HepG2 (cell line): ENCODE data around the gene NUDT21. TPM values are rescaled to one million over a fixed set of nuclear protein-coding genes. Genes with fewer than 3 reads are reported as not detected.

ENCODE experiments used
- HDAC2 ChIP-seq: sonication (generic); formaldehyde crosslinking; IDR thresholded peaks from 2 replicates; pipeline ENCODE4 v1.4.0; 2020; ENCODE audit warnings: missing genetic modification reagents
- HNRNPUL1 ChIP-seq: fragments of 200-400 bp; formaldehyde crosslinking; IDR thresholded peaks from 2 replicates; pipeline ENCODE4 v1.6.1; 2017; ENCODE audit warnings: low read depth, mild to moderate bottlenecking, low read length, moderate library complexity
- ISX ChIP-seq: sonication (generic); formaldehyde crosslinking; conservative IDR thresholded peaks from 2 replicates; pipeline ENCODE4 v1.5.0; 2020; ENCODE audit warnings: missing genetic modification reagents
- JUNB ChIP-seq: sonication (generic); formaldehyde crosslinking; IDR thresholded peaks from 2 replicates; pipeline ENCODE4 v1.8.0; 2022; ENCODE audit warnings: missing genetic modification reagents, mild to moderate bottlenecking, borderline replicate concordance
- KDM3A ChIP-seq: IDR thresholded peaks from 2 replicates; pipeline ENCODE4 v1.6.1; 2018; ENCODE audit warnings: low read depth, missing compliant biosample characterization
- KLF6 ChIP-seq: IDR thresholded peaks from 2 replicates; pipeline ENCODE4 v1.8.0; 2016; ENCODE audit warnings: missing biosample characterization, missing genetic modification reagents
- LCORL ChIP-seq, 2 experiments: fragments of 450-650 bp in 1 of 2; sonication (generic) in 1 of 2; formaldehyde crosslinking in 1 of 2; IDR thresholded peaks; 2 replicates each; pipeline versions ENCODE4 v1.5.0 to v1.6.1; 2017 to 2020; ENCODE audit warnings: antibody characterized with exemption in 1 of 2, missing genetic modification reagents in 1 of 2
- MZF1 ChIP-seq: sonication (generic); formaldehyde crosslinking; IDR thresholded peaks from 2 replicates; pipeline ENCODE4 v1.8.1; 2023; ENCODE audit warnings: mild to moderate bottlenecking, missing genetic modification reagents, borderline replicate concordance
- RXRB ChIP-seq: IDR thresholded peaks from 2 replicates; pipeline ENCODE4 v1.6.1; 2016; ENCODE audit warnings: borderline replicate concordance, missing genetic modification reagents, missing compliant biosample characterization
- SP5 ChIP-seq: IDR thresholded peaks from 2 replicates; pipeline ENCODE4 v1.6.1; 2016; ENCODE audit warnings: low read depth, borderline replicate concordance
- SRSF1 ChIP-seq: fragments of 200-400 bp; formaldehyde crosslinking; optimal IDR thresholded peaks from 2 replicates; pipeline ENCODE3; 2017; ENCODE audit warnings: mild to moderate bottlenecking, low read depth, low read length, moderate library complexity
- TARDBP ChIP-seq: sonication (generic); formaldehyde crosslinking; IDR thresholded peaks from 2 replicates; pipeline ENCODE4 v1.8.0; 2022; ENCODE audit warnings: mild to moderate bottlenecking, missing genetic modification reagents
- ZMAT3 ChIP-seq: sonication (generic); formaldehyde crosslinking; conservative IDR thresholded peaks from 2 replicates; pipeline ENCODE4 v1.7.0; 2021; ENCODE audit warnings: missing genetic modification reagents
- ZNF451 ChIP-seq: sonication (generic); formaldehyde crosslinking; IDR thresholded peaks from 2 replicates; pipeline ENCODE4 v1.5.0; 2020; ENCODE audit warnings: mild to moderate bottlenecking, missing genetic modification reagents
- ZNF460 ChIP-seq: sonication (generic); formaldehyde crosslinking; IDR thresholded peaks from 2 replicates; pipeline ENCODE4 v1.5.1; 2020; ENCODE audit warnings: missing genetic modification reagents, mild to moderate bottlenecking, borderline replicate concordance
- ZNF605 ChIP-seq: sonication (generic); formaldehyde crosslinking; IDR thresholded peaks from 2 replicates; pipeline ENCODE4 v1.8.0; 2022; ENCODE audit warnings: mild to moderate bottlenecking, missing genetic modification reagents
- ZNF607 ChIP-seq: sonication (generic); formaldehyde crosslinking; IDR thresholded peaks from 2 replicates; pipeline ENCODE4 v1.5.1; 2020; ENCODE audit warnings: missing genetic modification reagents, mild to moderate bottlenecking, borderline replicate concordance
- ZNF615 ChIP-seq: sonication (generic); formaldehyde crosslinking; IDR thresholded peaks from 2 replicates; pipeline ENCODE4 v1.5.0; 2020; ENCODE audit warnings: mild to moderate bottlenecking, missing genetic modification reagents, borderline replicate concordance
- ZSCAN30 ChIP-seq: sonication (generic); formaldehyde crosslinking; IDR thresholded peaks from 2 replicates; pipeline ENCODE4 v1.5.0; 2020; ENCODE audit warnings: mild to moderate bottlenecking, missing genetic modification reagents
- polyA plus RNA-seq, 8 experiments: library from polyadenylated mRNA; depleted of rRNA in 3 of 8; stranded (reverse) in 7 of 8; unstranded in 1 of 8; fragments of >200 nt; fragmentation: Illumina TruSeq in 4 of 8; extraction: Trizol in 4 of 8; gene quantifications; 2 replicates each; pipeline versions ENCODE4 v1.2.1 to v1.2.3, GENCODE V29; 2011 to 2016; ENCODE audit warnings: low read depth in 4 of 8, missing spikeins in 1 of 8, mixed read lengths in 1 of 8; ENCODE audit not compliant: insufficient read depth in 1 of 8
- total RNA-seq, 5 experiments: library from RNA; depleted of rRNA; stranded (reverse); fragments of >200 nt; fragmentation: Illumina TruSeq; extraction: Trizol; gene quantifications; 2 replicates each; pipeline ENCODE4 v1.2.3, GENCODE V29; 2016; ENCODE audit warnings: low read depth in 1 of 5
- TF ChIP-seq, protein P1 (sequence below): sonication (generic); formaldehyde crosslinking; IDR thresholded peaks from 2 replicates; pipeline ENCODE4 v1.4.0; 2020; ENCODE audit warnings: mild to moderate bottlenecking, low read depth, missing genetic modification reagents
- TF ChIP-seq, protein P2 (sequence below): sonication (generic); formaldehyde crosslinking; IDR thresholded peaks from 2 replicates; pipeline ENCODE4 v1.5.1; 2020; ENCODE audit warnings: mild to moderate bottlenecking, moderate library complexity, missing genetic modification reagents
- TF ChIP-seq, protein P3 (sequence below): IDR thresholded peaks from 2 replicates; pipeline ENCODE4 v1.6.1; 2012; ENCODE audit warnings: low read length, improper control_type of control experiment
- TF ChIP-seq, protein P4 (sequence below): sonication (generic); formaldehyde crosslinking; IDR thresholded peaks from 2 replicates; pipeline ENCODE4 v1.5.0; 2020; ENCODE audit warnings: missing genetic modification reagents, mild to moderate bottlenecking, borderline replicate concordance

The NUDT21 gene
- total and polyA plus RNA-seq, 2 of the 13 experiments (the other 11 are each of a cell fraction or from before 2014, with no cell fraction given) = 177 to 210 TPM

DNA sequence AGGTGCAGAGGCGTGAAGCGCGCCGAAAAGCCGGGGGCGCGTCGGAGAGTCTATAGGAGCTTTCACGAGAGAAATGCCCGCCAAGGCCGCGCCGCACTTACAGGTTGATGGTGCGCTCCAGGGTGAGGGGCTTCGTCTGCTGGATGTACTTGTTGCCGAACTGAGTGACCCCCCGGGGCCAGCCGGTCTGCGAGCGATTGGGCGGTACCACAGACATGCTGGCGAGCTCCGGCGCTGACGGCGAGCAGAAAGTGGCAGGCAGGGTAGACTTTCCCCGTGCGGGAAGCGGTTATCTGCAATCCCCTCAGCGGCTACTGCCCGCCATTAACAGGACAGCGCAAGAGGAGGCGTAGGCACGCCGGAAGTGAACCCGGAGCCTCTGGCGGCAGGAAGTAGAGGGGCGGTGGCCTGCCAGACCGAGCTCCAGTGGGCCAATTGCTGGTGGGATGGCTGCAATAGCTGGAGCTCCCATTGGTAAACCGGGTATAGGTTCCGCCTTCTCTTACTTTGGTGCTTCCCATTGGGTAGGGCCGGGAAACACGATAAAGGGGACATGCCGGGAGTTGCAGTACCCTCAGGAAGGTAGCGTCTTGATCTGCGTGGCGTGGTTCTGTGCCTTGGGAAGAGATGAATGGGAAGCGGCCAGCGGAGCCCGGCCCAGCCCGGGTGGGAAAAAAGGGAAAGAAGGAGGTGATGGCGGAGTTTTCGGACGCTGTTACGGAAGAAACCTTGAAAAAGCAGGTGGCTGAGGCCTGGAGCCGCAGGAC, at the start of gene NUDT21, which contains the start of gene OGFOD1 (continued):
- TF ChIP-seq, protein P1, sequence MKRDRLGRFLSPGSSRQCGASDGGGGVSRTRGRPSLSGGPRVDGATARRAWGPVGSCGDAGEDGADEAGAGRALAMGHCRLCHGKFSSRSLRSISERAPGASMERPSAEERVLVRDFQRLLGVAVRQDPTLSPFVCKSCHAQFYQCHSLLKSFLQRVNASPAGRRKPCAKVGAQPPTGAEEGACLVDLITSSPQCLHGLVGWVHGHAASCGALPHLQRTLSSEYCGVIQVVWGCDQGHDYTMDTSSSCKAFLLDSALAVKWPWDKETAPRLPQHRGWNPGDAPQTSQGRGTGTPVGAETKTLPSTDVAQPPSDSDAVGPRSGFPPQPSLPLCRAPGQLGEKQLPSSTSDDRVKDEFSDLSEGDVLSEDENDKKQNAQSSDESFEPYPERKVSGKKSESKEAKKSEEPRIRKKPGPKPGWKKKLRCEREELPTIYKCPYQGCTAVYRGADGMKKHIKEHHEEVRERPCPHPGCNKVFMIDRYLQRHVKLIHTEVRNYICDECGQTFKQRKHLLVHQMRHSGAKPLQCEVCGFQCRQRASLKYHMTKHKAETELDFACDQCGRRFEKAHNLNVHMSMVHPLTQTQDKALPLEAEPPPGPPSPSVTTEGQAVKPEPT (CRISPR knock-in tag) = no peak
- TF ChIP-seq TARDBP (CRISPR knock-in tag) (peak; percentile 8; the same call in 1 of the 2 replicates), ISX (CRISPR knock-in tag) (peak; percentile 88; the same call in 1 of the 2 replicates), KLF6 (CRISPR knock-in tag) (peak; percentile 48; the same call in 1 of the 2 replicates), KDM3A (CRISPR knock-in tag) (0 out of 2 replicates have a peak, but pooled peaks have one; percentile 14), ZNF451 (CRISPR knock-in tag) (no peak; the same call in 1 of the 2 replicates), LCORL (IDR thresholded peaks at IDR 0.05) (no peak), LCORL (CRISPR knock-in tag; IDR thresholded peaks at IDR 0.05) (0 out of 2 replicates have a peak, but pooled peaks have one; percentile 30), ZNF605 (peak; percentile 75), ZMAT3 (no peak), SP5 (CRISPR knock-in tag) (no peak), ZNF460 (no peak), RXRB (no peak), ZNF615 (no peak), JUNB (CRISPR knock-in tag) (no peak), HDAC2 (peak; percentile 41; the same call in 1 of the 2 replicates), HNRNPUL1 (no peak), ZNF607 (CRISPR knock-in tag) (no peak), MZF1 (peak; percentile 72; the same call in 1 of the 2 replicates), ZSCAN30 (CRISPR knock-in tag) (no peak), SRSF1 (peak; percentile 19)
- TF ChIP-seq, protein P2, sequence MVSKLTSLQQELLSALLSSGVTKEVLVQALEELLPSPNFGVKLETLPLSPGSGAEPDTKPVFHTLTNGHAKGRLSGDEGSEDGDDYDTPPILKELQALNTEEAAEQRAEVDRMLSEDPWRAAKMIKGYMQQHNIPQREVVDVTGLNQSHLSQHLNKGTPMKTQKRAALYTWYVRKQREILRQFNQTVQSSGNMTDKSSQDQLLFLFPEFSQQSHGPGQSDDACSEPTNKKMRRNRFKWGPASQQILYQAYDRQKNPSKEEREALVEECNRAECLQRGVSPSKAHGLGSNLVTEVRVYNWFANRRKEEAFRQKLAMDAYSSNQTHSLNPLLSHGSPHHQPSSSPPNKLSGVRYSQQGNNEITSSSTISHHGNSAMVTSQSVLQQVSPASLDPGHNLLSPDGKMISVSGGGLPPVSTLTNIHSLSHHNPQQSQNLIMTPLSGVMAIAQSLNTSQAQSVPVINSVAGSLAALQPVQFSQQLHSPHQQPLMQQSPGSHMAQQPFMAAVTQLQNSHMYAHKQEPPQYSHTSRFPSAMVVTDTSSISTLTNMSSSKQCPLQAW (CRISPR knock-in tag) = peak; percentile 82
- TF ChIP-seq, protein P3, sequence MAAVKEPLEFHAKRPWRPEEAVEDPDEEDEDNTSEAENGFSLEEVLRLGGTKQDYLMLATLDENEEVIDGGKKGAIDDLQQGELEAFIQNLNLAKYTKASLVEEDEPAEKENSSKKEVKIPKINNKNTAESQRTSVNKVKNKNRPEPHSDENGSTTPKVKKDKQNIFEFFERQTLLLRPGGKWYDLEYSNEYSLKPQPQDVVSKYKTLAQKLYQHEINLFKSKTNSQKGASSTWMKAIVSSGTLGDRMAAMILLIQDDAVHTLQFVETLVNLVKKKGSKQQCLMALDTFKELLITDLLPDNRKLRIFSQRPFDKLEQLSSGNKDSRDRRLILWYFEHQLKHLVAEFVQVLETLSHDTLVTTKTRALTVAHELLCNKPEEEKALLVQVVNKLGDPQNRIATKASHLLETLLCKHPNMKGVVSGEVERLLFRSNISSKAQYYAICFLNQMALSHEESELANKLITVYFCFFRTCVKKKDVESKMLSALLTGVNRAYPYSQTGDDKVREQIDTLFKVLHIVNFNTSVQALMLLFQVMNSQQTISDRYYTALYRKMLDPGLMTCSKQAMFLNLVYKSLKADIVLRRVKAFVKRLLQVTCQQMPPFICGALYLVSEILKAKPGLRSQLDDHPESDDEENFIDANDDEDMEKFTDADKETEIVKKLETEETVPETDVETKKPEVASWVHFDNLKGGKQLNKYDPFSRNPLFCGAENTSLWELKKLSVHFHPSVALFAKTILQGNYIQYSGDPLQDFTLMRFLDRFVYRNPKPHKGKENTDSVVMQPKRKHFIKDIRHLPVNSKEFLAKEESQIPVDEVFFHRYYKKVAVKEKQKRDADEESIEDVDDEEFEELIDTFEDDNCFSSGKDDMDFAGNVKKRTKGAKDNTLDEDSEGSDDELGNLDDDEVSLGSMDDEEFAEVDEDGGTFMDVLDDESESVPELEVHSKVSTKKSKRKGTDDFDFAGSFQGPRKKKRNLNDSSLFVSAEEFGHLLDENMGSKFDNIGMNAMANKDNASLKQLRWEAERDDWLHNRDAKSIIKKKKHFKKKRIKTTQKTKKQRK = peak; percentile 71
- TF ChIP-seq, protein P4, sequence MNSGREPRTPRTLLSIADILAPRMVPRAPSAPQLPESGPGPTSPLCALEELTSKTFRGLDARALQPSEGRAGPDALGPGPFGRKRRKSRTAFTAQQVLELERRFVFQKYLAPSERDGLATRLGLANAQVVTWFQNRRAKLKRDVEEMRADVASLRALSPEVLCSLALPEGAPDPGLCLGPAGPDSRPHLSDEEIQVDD (CRISPR knock-in tag) = no peak
